Renal cortex interstitium (tissue), 11 donors: ENCODE results near the gene THBS1. TPM values are rescaled to one million over a fixed set of nuclear protein-coding genes. Genes with fewer than 3 reads are reported as not detected.

ENCODE experiments used
- DNase-seq, 11 donors: peaks; one replicate each; pipeline ENCODE4 v3.0.0-alpha.2; 2013; ENCODE audit warnings: low read depth in 9 of 11, low spot score in 4 of 11; ENCODE audit errors: extremely low read depth in 1 of 11
- polyA plus RNA-seq, 3 donors: library from polyadenylated mRNA; unstranded; fragments of 120-200 nt; gene quantifications; one replicate each; pipeline ENCODE4 v1.2.1, GENCODE V29; 2013; ENCODE audit not compliant: insufficient read length in 3 of 3

The THBS1 gene
- polyA plus RNA-seq, 3 donors, result 153 to 217 (median 188) TPM

- DNase-seq, result no peak
Observed at GRCh38 chr15:39645138-39645975, 64.5 kb downstream of the THBS1 start.

- no peak for DNase-seq
Observed at GRCh38 chr15:39645976-39646257, 65.0 kb downstream of the THBS1 start.

GRCh38 chr15:39646425-39646824, 65.5 kb downstream of the THBS1 start:
- DNase-seq, result no peak

Other genes with a start within 250 kb of the THBS1 start
- gene FSIP1, start 201.8 kb downstream of the THBS1 start, polyA plus RNA-seq, result 1 to 10 TPM; 1.4 to 2.6 (median 2.0) TPM